Measurements from ENCODE around the gene MDFIC.

DNA sequence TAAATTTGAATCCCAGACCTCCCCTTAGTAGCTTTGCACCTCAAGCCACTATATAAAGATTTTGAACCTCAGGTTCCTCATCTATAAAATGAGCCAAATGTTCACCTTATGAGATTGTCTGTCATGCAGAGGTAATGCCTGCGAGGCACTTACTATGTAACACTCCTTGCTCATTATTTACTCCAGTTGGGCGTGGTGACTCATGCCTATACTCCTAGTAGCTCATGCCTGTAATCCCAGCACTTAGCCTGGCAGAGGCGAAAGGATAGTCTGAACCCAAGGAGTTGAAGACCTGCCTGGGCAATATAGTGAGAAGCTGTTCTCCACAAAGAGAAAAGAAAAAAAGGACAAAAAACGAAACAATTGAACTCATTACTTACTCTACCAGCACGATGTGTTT is 82.2 kb downstream of the MDFIC start:
- TF ChIP-seq POLR2A (IDR thresholded peaks at IDR 0.05): no peak
- TF ChIP-seq POLR2AphosphoS5 (IDR thresholded peaks at IDR 0.05): no peak

Data from upper lobe of left lung (tissue), 4 donors.